ENCODE measurements around the gene TNNC2. TPM values are rescaled to one million over a fixed set of nuclear protein-coding genes. Genes with fewer than 3 reads are reported as not detected.
"Not testable (repeated sequence)": the region's sequence is repeated elsewhere in the genome, so short reads cannot be mapped to it uniquely, and the experiment has no call there.

The TNNC2 gene
- total RNA-seq, 1 donor from 2014 or later = 1.2 TPM

GRCh38 chr20:45819466-45819865 lies 7.6 kb downstream of the TNNC2 start:
- DNase-seq = no peak

- DNase-seq = no peak
Measured at GRCh38 chr20:45818239-45818638, 8.9 kb downstream of the TNNC2 start.

GRCh38 chr20:45817376-45818194 lies 9.5 kb downstream of the TNNC2 start:
- no peak for DNase-seq

DNA sequence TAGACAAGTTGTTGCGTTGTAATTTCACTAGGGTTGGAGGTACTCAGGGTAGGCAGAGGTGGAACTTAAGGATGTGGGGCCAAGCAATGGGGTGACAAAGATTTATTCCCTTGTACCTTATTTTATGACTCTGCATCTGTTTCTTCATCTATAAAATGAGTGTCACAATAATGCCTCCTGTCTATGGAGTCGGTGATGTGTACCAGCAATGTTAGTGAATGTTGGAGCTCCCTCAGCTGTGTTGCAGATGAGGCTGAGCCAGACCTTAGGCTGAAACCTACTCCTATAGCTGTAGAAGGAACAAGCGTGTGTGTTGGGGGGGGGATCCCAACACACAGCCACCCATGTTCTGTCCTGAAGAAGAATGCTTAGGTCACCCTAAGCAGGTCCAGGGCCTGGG lies 10.2 kb downstream of the TNNC2 start:
- no peak for DNase-seq

DNA sequence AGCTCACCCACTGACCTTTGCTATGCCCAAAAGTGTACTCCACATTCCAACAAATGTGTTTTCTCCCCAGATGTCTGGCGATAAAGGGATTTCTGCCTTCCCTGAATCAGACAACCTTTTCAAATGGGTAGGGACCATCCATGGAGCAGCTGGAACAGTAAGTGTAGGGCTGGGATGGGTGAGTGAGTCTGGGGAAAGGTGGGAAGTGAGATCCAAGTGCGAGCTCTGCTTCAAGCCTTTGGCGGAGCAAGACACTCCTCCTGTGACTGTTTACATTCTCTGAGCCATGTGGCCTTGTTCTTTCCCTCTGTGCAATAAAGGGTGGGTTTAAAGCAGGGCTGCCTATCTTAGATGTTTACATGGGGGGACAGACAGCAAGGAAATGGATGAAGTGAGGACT lies 12.8 kb downstream of the TNNC2 start:
- DNase-seq = no peak

- DNase-seq = no peak
Measured at GRCh38 chr20:45813489-45813888, 13.6 kb downstream of the TNNC2 start.

DNA sequence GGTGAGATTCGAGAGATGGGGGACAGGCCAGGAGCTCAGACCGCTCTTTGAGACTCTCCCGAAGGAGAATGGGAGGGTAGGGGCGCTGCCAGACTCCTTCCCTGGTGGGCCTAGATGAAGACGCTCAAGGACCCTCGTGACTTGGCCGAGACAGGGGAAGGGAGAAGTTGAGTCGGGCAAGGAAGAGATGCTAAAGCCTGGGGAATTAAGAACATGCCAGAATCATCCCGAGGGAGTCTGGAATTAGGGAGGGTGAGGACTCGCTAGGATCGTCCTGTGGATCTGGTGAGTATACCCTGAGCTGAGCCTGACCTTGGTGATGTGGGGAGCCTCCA lies 14.1 kb downstream of the TNNC2 start:
- no peak for DNase-seq

- peak; percentile 95 for DNase-seq
Measured at GRCh38 chr20:45812157-45813005, 14.7 kb downstream of the TNNC2 start, which contains the start of gene UBE2C. Gene UBE2C, plus strand, starts transcription at chr20:45812644. Its CDS starts 52 bp downstream, at chr20:45812696.

GRCh38 chr20:45810191-45810970 lies 16.7 kb downstream of the TNNC2 start:
- DNase-seq = no peak

GRCh38 chr20:45801851-45802250 lies 25.3 kb downstream of the TNNC2 start:
- no peak for DNase-seq

GRCh38 chr20:45798935-45799642 lies 28.0 kb downstream of the TNNC2 start:
- no peak for DNase-seq

GRCh38 chr20:45797955-45798354 lies 29.2 kb downstream of the TNNC2 start:
- not testable (repeated sequence) for DNase-seq

GRCh38 chr20:45797510-45797909 lies 29.6 kb downstream of the TNNC2 start:
- not testable (repeated sequence) for DNase-seq

DNA sequence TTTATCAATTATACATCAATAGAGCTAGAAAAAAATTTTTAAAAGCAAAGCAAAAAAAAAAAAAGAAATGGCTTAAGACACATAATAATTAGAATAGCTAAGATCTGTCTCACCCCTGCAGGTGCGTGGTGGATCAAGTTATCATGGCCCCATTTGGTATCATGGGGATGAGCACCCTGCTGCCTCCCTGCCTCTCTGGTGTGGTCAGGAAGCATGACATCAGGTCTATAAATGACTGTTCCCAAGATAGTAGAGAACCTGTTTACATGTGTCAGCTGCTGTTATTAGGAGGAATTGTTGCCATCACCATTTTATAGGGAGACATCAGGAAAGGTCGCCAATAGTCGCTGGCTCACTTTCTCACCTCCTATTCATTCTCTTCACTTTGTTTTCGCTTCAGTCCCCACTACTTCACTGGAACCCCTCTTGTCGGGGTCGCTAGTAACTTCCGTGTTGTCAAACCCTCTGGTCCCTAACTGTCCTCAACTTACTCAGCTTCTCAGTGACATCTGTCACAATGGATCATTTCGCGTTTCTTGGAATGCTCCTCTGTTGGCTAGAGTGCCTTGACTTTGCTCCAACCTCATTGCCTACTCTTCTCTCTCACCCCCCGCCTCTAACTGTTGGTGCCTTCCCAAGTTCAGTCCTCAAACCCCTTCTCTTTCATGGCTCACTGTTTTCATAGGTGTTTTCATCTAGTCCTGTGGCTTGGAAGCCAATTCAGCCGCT lies 30.6 kb downstream of the TNNC2 start:
- DNase-seq = no peak

DNA sequence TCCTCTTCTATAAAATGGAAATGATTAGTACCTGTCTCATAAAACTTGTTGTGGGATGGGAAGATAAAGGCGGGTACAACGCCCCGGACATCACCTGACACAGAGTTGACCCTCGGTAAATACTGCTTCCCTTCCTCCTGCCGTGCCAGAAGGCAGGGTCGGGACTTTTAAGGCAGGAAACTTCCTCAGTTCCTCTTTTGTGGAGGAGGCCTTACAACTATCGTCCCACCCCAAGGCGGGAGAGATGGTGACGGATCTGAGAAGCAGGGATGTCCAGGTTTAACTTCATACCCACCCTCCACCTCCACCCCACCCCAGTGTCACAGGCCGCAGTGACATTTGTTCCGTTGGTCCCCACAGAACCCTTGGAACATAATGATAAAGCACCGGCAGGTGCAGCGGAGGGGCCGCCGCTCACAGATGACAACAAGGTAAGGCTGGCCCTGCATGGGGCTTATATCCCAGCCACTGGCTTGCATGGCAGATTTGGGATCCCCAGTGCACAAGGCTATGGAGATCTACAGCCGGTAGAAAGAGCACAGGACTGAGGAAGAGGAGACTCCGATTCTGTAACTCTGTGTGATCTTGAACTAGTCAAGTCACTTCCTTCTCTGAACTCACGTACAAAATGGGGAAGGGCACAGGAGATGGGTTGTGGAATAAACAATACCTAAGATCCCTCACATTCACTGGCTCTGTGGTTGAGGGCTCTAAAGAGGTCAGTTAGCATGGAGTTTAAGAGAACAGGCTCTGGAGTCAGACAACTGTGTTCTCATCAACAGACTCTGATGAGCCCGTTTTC lies 34.6 kb downstream of the TNNC2 start:
- DNase-seq = no peak

GRCh38 chr20:45788351-45788750 lies 38.8 kb downstream of the TNNC2 start:
- no peak for DNase-seq

DNA sequence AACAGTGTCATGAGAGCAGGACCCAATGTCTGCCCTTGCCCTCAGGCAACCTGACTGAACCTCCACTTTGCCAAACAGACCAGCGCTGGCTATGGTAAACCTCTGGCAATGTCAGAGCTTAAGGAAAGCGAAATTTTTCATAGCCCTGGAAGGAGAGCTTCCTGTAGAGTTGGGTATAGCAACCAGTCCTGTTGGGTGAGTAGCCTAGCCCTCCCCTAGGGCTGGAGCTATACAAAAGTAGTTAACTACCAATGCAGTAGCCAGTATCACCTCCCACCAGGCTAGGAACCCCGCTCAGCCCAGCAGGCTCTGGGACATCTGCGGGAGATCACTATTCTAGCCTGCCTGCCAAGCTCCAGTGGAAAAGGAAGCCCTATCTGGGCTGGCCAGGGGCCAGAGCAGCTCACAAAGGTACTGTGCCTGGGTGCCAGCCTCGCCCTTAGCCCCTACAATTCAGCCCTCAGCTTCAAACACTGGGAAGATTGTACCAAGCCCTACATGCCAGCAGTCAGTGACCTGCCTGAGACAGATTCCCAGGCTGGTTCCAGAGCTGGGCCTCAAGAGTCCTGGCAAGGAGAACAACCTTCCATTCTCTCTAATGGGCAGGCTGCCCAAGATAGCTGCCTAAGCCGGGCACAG lies 43.3 kb downstream of the TNNC2 start:
- DNase-seq = no peak

GRCh38 chr20:45782890-45783289 lies 44.2 kb downstream of the TNNC2 start:
- DNase-seq = no peak

GRCh38 chr20:45781391-45781931 lies 45.7 kb downstream of the TNNC2 start:
- no peak for DNase-seq

- no peak for DNase-seq
Measured at GRCh38 chr20:45780159-45780558, 47.0 kb downstream of the TNNC2 start.

Measured in occipital lobe (tissue), 2 donors.